ENCODE data around the gene DUX4.
"Not testable (repeated sequence)": the region's sequence is repeated elsewhere in the genome, so short reads cannot be mapped to it uniquely, and the experiment has no call there.

DUX4 gene

DNA sequence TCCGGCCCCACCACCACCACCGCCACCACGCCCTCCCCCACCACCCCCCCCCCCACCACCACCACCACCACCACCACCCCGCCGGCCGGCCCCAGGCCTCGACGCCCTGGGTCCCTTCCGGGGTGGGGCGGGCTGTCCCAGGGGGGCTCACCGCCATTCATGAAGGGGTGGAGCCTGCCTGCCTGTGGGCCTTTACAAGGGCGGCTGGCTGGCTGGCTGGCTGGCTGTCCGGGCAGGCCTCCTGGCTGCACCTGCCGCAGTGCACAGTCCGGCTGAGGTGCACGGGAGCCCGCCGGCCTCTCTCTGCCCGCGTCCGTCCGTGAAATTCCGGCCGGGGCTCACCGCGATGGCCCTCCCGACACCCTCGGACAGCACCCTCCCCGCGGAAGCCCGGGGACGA lies at the start of gene DUX4:
Gene DUX4 (plus strand): TSS at position 347 of the 400 bp plus-strand sequence. CDS start 0 bp downstream, at position 347.
- DNase-seq (ENCODE audit: low read depth): not testable (repeated sequence)

DNA sequence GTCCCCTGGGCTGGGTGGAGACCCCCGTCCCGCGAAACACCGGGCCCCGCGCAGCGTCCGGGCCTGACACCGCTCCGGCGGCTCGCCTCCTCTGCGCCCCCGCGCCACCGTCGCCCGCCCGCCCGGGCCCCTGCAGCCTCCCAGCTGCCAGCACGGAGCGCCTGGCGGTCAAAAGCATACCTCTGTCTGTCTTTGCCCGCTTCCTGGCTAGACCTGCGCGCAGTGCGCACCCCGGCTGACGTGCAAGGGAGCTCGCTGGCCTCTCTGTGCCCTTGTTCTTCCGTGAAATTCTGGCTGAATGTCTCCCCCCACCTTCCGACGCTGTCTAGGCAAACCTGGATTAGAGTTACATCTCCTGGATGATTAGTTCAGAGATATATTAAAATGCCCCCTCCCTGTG lies 1.9 kb downstream of the DUX4 start:
- DNase-seq (ENCODE audit: low read depth): not testable (repeated sequence)

DNA sequence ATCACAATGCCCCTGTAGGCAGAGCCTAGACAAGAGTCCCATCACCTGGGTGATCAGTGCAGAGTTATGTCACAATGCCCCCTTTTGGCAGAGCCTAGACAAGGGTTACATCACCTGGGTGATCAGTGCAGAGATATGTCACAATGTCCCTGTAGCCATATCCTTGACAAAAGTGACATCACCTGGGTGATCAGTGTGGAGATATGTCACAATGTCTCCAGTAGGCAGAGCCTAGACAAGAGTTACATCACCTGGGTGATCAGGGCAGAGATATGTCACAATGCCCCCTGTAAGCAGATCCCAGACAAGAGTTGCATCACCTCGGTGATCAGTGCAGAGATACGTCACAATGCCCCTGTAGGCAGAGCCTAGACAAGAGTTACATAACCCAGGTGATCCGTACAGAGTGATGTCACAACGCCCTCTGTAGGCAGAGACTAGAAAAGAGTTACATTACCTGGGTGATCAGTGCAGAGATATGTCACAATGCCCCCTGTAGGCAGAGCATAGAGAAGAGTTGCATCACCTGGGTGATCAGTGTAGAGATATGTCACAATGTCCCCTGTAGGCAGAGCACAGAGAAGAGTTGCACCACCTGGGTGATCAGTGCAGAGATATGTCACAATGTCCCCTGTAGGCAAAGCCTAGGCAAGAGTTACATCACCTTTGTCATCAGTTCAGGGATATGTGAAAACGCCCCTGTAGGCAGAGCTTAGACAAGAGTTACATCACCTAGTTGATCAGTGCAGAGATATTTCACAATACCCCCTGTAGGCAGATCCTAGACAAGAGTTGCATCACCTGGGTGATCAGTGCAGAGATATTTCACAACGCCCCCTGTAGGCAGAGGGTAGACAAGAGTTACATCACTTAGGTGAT lies 4.4 kb downstream of the DUX4 start:
- DNase-seq (ENCODE audit: low read depth): not testable (repeated sequence)

- not testable (repeated sequence) for DNase-seq (ENCODE audit: low read depth)
Measured at GRCh38 chr4:190178606-190178990, 5.0 kb downstream of the DUX4 start.

- not testable (repeated sequence) for DNase-seq (ENCODE audit: low read depth)
Measured at GRCh38 chr4:190179030-190179739, 5.6 kb downstream of the DUX4 start.

DNA sequence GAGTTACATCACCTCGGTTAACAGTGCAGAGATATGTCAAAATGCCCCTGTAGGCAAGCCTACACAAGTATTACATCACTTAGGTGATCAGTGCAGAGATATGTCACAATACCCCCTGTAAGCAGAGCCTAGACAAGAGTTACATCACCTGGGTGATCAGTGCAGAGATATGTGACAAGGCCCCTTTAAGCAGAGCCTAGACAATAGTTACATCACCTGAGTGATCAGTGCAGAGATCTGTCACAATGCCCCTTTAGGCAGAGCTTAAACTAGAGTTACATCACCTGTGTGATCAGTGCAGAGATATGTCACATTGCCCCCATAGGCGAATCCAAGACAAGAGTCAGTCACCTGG lies 6.1 kb downstream of the DUX4 start:
- not testable (repeated sequence) for DNase-seq (ENCODE audit: low read depth)

DNA sequence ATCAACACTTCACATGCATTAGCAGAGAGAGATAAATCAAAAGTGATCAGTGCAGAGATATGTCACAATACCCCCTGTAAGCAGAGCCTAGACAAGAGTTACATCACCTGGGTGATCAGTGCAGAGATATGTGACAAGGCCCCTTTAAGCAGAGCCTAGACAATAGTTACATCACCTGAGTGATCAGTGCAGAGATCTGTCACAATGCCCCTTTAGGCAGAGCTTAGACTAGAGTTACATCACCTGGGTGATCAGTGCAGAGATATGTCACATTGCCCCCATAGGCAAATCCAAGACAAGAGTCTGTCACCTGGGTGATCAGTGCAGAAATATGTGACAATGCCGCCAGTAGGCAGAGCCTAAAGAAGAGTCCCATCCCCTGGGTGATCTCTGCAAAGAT lies 7.4 kb downstream of the DUX4 start:
- not testable (repeated sequence) for DNase-seq (ENCODE audit: low read depth)

DNA sequence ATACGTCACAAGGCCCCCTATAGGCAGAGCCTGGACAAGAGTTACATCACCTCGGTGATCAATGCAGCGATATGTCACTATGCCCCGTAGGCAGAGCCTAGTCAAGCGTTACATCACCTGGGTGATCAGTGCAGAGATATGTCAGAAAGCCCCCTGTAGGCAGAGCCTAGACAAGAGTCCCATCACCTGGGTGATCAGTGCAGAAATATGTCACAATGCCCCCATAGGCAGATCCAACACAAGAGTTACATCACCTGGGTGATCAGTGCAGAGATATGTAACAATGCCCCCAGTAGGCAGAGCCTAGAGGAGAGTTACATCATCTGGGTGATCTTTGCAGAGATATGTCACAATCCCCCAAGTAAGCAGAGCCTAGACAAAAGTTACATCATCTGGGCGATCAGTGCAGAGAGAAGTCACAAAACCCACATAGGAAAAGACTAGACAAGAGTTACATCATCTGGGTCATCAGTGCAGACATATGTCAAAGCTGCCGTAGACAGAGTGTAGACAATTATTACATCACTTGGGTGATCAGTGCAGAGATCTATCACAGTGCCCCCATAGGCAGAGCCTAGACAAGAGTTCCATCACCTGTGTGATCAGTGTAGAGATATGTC lies 8.0 kb downstream of the DUX4 start:
- not testable (repeated sequence) for DNase-seq (ENCODE audit: low read depth)

DNA sequence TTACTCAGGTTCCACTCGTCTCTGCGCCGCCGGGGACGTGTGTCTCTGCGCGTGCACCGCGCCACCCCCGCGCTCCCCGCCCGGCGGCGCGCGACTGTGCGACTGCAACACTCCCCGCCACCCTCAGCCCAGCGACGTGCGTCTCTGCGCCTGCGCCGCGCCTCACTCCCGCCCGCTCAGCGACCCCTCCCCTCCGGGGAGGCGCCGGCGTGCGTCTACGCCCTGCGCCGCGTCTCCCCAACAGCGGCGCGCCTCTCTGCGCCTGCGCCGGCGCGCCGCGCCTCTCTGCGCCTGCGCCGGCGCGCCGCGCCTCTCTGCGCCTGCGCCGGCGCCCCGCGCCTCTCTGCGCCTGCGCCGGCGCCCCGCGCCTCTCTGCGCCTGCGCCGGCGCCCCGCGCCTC lies 29.9 kb downstream of the DUX4 start:
- not testable (repeated sequence) for DNase-seq (ENCODE audit: low read depth)
